Nephron (organoid): ENCODE data around the gene PAK1.

Source experiments
- H3K27ac Mint-ChIP-seq, 3 experiments: 2 replicates each; pipeline ENCODE4 v1.8.0; 2020; ENCODE audit warnings: mixed read lengths in 3 of 3, mild to moderate bottlenecking in 2 of 3, moderate library complexity in 1 of 3
- H3K27me3 Mint-ChIP-seq: 2 replicates; pipeline ENCODE4 v1.8.0; 2021; ENCODE audit warnings: low read depth, mild to moderate bottlenecking, moderate library complexity, mixed read lengths
- H3K36me3 Mint-ChIP-seq: 2 replicates; pipeline ENCODE4 v1.8.0; 2020; ENCODE audit warnings: low read depth, mixed read lengths
- H3K4me1 Mint-ChIP-seq: 2 replicates; pipeline ENCODE4 v1.8.0; 2020; ENCODE audit warnings: mixed read lengths
- H3K4me3 Mint-ChIP-seq, 3 experiments: 2 replicates each; pipeline ENCODE4 v1.8.0; 2020; ENCODE audit warnings: mild to moderate bottlenecking in 3 of 3, mixed read lengths in 3 of 3, moderate library complexity in 2 of 3
- H3K9me3 Mint-ChIP-seq: 2 replicates; pipeline ENCODE4 v1.8.0; 2020; ENCODE audit warnings: mixed read lengths
- TF ChIP-seq, protein P1 (sequence below), 3 experiments: fragments of 200-600 bp; sonication (generic); IDR thresholded peaks; one replicate each; pipeline ENCODE4 v1.5.0; 2021; ENCODE audit warnings: antibody characterized with exemption in 3 of 3; ENCODE audit not compliant: unreplicated experiment in 3 of 3

Gene PAK1

DNA sequence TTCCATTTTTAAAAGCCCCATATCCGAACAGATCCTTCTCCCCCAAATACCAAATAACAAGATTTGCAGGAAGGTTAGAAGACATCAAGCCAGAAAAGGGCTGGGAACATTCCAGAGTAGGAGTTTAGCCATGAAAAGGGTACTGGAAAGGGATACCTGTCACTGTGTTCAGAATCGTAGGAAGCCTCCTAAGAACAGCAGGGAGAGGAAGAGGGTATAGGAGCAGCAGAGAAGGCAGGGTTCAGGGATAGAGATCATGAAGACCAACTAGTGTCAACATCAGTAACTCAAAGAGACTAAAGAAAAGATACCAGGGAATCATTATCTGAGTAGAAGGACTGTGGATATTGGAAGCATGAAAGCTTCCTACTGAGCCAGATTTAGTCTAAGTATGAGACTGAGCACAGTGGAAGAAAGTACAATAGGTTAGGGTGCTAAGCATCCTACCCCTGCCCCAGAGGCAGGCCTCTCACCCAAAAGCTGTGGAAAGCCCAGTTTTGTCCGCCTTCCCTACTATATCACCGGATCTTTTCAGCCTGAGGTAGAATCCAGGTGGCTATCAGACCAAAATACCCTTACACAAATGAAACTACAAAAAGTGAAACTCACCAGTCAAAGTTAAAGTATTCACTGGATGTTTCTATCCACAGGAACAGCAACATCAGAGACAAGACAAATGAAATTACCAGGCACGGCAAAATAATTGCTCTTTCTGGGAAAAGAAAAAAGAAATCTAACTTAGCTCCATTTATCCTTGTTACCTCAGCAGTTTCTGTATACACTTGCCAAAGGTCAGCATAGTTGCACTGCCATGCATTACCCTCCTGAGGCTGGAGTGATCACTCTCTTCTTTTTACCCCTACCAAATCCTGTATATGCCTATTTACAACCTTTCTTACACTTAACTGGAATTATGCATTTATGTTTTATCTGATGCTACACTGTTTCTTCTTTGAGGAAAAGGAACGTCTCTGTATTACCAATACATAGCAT lies 189.1 kb downstream of the PAK1 start:
- H3K36me3 Mint-ChIP-seq, result no peaks in the 10 kb centered on the region
- H3K4me3 Mint-ChIP-seq, result no peak overlapping the region
- peaks cover 7% of the 10 kb centered on the region for H3K27me3 Mint-ChIP-seq
- H3K9me3 Mint-ChIP-seq, result no peaks in the 10 kb centered on the region
- H3K4me1 Mint-ChIP-seq, result no peaks in the 10 kb centered on the region
- H3K27ac Mint-ChIP-seq, result no peak overlapping the region
- TF ChIP-seq, protein P1, sequence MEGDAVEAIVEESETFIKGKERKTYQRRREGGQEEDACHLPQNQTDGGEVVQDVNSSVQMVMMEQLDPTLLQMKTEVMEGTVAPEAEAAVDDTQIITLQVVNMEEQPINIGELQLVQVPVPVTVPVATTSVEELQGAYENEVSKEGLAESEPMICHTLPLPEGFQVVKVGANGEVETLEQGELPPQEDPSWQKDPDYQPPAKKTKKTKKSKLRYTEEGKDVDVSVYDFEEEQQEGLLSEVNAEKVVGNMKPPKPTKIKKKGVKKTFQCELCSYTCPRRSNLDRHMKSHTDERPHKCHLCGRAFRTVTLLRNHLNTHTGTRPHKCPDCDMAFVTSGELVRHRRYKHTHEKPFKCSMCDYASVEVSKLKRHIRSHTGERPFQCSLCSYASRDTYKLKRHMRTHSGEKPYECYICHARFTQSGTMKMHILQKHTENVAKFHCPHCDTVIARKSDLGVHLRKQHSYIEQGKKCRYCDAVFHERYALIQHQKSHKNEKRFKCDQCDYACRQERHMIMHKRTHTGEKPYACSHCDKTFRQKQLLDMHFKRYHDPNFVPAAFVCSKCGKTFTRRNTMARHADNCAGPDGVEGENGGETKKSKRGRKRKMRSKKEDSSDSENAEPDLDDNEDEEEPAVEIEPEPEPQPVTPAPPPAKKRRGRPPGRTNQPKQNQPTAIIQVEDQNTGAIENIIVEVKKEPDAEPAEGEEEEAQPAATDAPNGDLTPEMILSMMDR (IDR thresholded peaks at IDR 0.05; ENCODE audit: unreplicated experiment in 3 of 3), result no peak

DNA sequence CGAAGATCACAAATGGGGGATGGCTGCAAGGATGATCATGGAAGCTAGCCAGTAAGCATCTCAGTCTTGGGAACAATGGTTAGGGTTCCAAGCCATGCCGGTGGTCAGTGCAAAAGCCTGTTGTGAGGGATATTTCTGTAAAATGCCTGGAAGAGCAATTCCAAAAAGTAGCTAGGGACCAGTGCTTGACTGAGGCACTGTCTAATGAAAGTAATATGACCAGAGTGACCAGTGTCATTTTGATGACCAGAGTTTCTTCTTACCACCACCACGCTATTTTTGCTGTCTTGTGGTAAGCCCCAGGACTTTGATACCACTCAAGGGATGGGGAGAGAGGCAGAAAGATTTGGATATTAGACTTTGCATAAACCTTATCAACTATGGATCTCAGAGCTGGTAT lies 190.8 kb downstream of the PAK1 start:
- H3K4me1 Mint-ChIP-seq, result no peaks in the 10 kb centered on the region
- H3K9me3 Mint-ChIP-seq, result no peaks in the 10 kb centered on the region
- no peak overlapping the region for H3K27ac Mint-ChIP-seq
- H3K27me3 Mint-ChIP-seq, result peaks cover 4% of the 10 kb centered on the region
- H3K36me3 Mint-ChIP-seq, result no peaks in the 10 kb centered on the region
- H3K4me3 Mint-ChIP-seq, result no peak overlapping the region
- TF ChIP-seq, protein P1 (IDR thresholded peaks at IDR 0.05; ENCODE audit: unreplicated experiment in 3 of 3), result no peak

DNA sequence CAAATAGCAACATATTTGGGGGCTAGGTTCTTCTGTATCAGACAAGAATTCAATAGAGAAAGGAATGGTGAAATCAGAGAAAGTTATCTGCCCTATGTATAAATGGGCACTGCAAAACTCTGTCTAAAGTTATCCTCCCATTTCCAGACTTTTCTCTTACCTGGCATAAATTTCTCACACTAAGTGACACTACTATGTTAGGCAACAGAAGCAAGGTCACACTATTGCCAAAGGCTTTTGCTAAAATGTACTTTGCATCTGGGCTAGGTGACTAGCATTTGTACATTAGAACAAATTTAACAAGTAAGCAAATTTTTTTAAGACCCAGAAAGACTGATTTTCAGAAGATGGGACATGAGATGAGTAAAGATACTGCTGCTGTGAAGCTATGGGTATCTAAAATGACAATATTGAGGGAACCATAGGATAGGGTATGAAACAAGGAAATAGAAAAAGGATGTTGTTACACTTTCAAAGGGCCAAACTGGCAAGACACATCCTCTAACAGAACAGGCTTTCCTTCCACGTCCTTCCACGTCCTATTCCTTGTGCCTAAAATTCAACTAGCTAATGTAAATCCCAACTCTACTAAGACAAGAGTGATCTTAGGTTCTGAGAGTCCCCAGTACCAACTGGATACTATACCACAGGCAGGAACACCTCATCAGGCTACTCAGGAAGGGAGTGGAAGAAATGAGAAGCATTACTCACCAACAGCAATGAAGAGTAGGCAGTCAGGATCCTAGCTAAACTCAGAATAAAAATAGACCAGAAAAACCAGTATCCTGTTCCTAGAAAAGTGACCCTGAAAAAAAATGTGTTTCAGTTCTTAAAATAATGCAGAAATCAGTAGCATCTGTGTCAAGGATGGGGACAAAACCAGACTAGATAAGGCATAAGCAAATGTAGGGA lies 195.0 kb downstream of the PAK1 start:
- TF ChIP-seq, protein P1 (IDR thresholded peaks at IDR 0.05; ENCODE audit: unreplicated experiment in 3 of 3), result no peak
- Mint-ChIP-seq H3K27ac (no peak overlapping the region), H3K36me3 (no peaks in the 10 kb centered on the region), H3K27me3 (peaks cover 5% of the 10 kb centered on the region), H3K9me3 (no peaks in the 10 kb centered on the region), H3K4me3 (no peak overlapping the region), H3K4me1 (no peaks in the 10 kb centered on the region)

DNA sequence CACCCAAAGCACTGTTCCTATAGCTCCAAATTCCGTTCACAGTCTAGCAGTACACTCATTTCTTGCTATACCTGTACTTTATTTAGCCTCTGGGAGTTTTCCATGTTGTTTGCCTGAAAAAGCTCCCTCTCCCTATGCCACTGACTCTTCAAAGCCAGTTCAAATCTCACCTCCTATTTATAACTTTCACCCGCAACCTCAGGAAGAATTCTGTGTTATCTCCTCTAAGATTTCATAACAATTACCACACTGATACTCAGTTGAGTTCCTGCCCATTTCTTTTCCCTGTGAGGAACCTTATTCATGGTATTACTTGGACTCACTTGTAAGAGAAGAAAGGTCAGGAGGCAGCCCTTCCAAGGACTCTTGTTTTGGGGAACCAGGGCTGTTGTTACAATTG lies 197.6 kb downstream of the PAK1 start:
- Mint-ChIP-seq H3K4me1 (no peaks in the 10 kb centered on the region), H3K4me3 (no peak overlapping the region), H3K27me3 (peaks cover 9% of the 10 kb centered on the region), H3K27ac (no peak overlapping the region), H3K9me3 (no peaks in the 10 kb centered on the region), H3K36me3 (no peaks in the 10 kb centered on the region)
- TF ChIP-seq, protein P1 (IDR thresholded peaks at IDR 0.05; ENCODE audit: unreplicated experiment in 3 of 3), result no peak
